GM18505 (cell line): Measurements from ENCODE around the gene SRCIN1.
A peak's percentile ranks its signal among the peaks of the same experiment; 100 is the strongest.

Source experiments
- ATAC-seq: cut with Tn5 transposase; IDR thresholded peaks from one replicate; pipeline ENCODE4 v1.9.1; 2021; ENCODE audit not compliant: unreplicated experiment
- POLR2A ChIP-seq: IDR thresholded peaks from 4 replicates; pipeline ENCODE4 v1.6.1; 2011; ENCODE audit warnings: borderline replicate concordance; ENCODE audit not compliant: insufficient read depth, insufficient read length; ENCODE audit errors: extremely low read depth

SRCIN1 gene

DNA sequence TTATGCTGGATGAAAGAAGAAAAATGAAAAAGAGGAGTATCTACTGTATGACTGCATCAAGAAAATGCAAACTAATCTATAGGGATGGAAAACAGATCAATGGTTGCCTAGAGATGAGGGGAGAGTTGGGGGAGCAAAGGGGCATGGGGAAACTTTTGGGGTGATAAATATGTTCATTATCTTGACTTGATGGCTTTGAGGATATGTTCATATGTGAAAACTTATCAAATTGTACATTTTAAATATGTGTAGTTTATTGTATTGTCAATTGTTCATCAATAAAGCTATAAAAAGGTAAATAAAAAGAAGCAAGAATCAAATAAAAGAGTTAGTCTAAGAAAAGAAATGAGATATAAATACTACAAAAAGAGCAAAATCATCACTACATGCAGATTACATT lies 19.7 kb upstream of the SRCIN1 start:
- TF ChIP-seq POLR2A: no peak
- ATAC-seq: no peak

DNA sequence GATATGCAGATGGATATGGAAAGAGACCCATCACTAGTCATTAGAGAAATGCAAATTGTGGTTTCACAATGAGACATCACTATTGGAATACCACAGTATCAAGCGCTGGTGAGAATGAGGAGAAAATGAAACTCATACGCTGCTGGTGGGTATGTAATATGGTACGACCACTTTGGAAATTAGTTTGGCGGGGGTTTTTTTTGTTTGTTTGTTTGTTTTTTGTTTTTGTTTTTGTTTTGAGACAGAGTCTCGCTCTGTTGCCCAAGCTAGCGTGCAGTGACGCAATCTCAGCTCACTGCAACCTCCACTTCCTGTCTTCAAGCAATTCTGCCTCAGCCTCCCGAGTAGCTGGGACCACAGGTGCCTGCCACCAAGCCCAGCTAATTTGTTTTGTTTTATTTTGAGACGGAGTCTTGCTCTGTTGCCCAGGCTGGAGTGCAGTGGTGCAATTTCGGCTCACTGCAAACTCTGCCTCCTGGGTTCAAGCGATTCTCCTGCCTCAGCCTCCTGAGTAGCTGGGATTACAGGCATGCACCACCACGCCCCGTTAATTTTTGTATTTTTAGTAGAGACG lies 19.1 kb upstream of the SRCIN1 start:
- ATAC-seq: peak; percentile 66

DNA sequence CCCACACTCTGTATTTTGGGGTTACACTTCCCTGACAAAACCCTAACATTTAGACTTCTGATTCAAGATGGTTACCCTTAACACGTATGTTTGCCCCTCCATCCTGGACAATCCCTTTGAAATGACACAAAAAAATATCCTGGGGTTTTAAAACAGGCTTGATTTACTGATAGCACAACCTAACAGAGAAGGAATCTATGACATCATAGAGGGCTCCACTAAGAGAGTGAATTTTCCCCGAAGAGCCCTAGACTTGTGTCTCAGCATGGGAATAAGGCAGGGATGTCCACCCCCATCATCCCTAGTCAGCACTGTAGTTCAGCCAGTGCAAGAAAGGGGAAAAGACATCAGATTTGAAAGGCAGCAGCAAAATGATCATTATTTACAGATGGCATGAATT lies 15.8 kb upstream of the SRCIN1 start:
- no peak for ATAC-seq
- TF ChIP-seq POLR2A: no peak

DNA sequence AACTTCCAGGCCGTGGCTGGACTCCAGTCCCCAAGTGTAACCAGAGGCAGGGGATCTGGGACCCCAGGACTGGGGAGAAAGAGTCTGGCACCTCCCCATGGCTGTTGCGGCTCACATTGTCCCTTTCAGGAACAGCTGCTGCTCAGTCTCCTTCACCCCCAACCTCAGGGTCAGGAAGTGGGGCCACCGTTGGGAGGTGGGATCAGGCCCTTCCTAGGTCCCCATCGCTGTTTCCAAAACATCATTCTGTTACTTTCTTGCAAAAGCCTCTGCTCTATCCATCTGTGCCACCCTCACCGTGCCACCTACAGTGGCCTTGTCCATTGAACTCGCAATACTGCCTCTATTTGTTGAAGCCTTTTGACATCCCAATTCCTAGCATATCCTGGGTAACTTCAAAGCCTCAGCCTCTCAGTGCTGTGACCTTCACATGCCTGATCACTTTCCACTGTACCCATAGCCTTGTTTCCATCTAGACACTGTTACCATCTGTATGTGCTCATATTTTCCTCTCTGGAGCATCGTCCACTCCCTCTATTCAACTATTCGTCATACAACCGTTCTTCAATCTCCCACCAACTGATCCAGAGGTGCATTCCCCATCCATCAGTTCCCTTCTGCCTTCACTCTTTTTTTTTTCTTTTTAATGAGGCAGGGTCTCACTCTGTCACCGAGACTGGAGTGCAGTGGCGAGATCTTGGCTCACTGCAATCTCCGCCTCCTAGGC lies 15.0 kb upstream of the SRCIN1 start:
- ATAC-seq: no peak
- no peak for TF ChIP-seq POLR2A

DNA sequence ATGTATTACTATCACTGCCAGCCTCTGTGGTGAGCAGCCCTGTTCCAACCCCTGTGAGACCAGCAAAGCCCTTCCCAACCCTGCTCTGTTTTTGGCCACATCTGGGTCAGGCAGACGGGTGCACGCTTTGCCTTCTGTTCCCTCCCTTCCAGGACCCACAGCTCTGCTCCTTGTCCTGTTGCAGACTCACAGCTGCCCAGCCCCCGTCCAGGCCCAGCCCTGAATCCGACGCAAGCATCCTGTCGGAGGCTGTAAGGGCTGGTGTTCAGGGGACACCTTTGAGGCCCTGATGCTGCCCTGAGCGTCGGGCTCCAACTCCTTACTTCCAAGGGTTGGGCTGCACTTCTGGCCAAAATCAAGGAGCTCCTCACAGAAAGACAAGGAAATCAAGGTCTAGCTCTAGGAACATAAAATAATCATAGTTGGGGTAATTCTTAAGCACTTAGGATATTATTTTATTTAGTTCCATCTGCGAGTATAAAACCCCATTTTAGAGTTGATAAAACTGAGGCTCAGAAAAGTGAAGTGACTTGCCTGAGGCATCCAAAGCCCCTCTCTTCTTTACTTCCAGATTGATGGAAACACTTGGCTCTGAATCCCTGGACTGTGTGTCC lies 14.3 kb upstream of the SRCIN1 start:
- ATAC-seq: no peak

DNA sequence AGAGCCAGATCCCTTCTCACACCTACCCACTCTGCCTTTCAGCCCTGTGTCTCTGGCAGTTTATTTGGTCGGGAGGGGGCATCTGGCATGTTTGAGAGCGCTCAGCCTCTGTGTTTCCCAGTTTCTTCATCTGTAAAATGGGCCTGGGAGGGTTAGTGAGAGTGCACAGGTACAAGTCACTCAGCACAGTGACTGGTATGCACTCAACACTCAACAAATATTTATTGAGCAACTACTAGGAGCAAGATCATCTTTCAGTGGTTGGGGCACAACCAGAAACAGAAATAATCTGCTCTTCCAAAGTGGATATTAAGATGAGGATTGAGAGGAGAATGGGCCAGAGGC lies 13.7 kb upstream of the SRCIN1 start:
- no peak for TF ChIP-seq POLR2A
- ATAC-seq: no peak

More for the DNA sequence above, 14.3 kb upstream of the SRCIN1 start:
- no peak for TF ChIP-seq POLR2A

DNA sequence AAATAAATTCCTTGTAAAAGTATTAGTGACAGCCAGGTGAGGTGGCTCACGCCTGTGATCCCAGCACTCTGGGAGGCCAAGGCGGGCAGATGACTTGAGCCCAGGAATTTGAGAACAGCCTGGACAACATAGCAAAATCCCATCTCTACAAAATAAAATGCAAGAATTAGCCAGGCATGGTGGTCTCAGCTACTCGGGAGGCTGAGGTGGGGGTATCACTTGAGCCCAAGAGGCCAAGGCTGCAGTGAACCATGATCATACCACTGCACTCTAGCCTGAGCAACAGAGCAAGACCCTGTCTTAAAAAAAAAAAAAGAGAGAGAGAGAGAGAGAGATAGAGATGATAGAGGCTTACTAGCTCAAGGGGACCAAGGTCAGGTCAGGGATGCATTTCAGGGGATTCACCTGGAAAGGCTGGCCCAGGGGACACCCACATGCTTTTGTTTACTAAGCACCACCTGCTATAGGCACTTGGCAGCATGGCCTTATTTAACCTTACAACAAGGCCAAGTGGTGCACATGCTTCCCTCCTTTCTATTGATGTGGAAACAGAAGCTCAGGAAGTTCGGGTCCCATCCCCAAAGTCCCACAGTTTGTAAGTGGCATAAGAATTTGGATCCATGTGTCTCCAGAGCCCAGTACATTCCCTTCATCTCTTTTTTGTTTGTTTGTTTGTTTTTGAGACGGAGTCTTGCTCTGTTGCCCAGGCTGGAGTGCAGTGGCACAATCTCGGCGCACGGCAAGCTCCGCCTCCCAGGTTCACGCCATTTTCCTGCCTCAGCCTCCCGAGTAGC lies 12.4 kb upstream of the SRCIN1 start:
- no peak for ATAC-seq
- TF ChIP-seq POLR2A: no peak

DNA sequence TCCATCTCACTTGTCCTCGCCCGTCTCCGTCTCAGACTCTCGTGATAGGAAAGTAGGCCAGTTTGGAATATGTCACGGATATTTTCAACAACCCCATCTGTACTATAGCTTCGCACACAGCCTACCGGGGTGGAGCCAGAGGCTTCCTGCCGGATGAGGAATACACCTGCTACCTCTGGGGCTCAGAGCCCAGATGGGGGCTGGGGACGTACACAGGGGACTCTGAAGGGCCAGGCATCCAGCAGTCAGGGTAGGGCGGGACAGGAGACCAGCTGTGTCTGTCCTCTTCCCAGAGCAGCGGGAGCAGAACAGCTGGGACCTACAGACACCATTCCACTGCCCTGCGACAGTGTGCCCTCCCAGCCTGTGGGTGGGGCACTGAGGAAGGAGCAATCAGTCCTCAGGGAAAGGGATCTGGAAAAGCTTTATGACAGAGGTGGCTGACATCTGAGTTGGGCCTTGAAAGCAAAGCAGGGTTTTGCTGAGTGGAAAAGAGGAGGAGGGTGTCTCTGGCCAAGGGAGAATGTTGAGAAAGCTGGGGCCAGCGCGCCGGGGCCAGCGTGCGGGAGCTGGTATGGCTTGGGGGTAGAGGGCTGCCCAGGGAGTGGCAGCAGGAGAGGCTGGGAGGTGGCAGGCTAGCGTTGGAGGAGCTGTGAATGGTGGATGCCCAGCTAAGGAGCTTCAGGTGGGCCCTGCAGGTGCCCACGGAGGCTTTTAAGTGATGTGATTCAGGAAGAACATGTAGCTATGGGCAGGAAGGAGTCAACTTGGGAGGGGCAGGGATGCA lies 11.5 kb upstream of the SRCIN1 start:
- no peak for ATAC-seq
- no peak for TF ChIP-seq POLR2A

DNA sequence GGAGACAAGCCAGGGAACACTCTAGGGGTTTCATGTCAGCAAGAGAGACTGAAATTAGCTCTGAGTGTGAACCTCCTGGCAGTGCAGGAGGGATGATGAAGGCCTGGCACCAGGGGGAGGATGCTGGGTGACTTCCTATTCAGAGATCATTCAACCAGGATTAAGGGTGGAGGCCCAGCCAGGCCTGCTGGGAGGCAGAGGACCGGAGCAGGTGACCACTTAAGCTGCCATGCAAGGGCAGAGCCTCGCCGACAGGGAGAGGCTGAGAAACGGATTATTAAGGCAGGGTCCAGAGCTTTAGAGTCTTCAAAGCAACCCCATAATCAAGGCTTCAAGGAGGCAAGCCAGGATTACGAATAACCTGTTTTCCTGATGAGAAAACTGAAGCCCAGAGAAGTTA lies 10.6 kb upstream of the SRCIN1 start:
- no peak for TF ChIP-seq POLR2A
- no peak for ATAC-seq

DNA sequence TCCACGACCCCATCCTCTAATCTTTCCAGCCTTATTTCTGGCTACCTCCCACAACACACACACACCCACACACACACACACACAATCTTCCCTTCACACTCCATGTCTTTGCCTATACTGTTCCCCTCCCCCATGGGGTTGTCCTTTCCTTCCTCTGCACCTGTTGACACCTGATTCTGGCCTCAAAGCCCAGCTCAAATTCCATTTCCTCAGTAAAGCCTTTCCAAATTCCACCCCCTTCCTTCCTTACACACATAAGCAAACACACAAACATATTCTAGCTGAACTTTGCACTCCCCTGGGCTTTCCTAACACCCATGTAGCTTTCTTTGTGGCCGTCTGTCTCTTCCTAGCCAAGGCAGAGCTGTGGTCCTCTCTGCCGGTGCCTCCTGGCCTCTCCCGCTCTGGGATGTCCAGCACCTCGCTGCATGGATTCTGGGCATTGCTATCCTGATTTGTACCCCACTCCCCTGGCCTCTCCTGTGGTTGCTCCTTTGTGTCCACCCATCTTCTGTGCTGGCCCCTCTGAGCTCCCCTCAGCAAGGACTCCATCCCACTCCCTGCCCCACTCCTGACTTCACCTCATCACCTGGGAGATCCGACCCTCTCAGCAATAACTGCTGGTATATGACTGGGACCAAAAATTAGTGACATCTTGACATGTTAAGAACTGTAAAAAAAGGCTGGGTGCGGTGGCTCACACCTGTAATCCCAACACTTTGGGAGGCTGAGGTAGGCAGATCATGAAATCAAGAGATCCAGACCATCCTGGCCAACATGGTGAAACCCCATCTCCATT lies 8.4 kb upstream of the SRCIN1 start:
- no peak for TF ChIP-seq POLR2A
- no peak for ATAC-seq

DNA sequence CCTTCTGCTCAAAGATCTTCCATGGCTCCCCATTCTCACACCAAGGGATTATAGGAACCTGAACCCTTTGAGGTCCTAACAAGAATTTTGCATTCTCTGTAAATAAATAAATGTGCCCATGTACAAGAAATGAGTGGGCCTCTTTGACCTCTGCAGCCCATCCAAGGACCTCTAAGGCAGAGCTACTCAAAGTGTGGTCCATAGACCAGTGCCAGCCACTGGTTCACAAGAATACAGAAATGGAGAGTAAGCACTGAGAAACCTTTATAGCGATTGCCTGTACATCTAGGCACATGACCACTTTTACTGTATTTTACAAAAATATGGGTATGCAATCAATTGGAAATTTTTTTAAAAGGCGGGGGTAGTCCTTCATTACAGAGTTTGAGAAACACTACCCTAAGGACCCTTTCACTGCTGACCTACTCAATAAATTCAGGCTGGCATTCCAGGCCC lies 7.8 kb upstream of the SRCIN1 start:
- TF ChIP-seq POLR2A: no peak
- ATAC-seq: no peak

DNA sequence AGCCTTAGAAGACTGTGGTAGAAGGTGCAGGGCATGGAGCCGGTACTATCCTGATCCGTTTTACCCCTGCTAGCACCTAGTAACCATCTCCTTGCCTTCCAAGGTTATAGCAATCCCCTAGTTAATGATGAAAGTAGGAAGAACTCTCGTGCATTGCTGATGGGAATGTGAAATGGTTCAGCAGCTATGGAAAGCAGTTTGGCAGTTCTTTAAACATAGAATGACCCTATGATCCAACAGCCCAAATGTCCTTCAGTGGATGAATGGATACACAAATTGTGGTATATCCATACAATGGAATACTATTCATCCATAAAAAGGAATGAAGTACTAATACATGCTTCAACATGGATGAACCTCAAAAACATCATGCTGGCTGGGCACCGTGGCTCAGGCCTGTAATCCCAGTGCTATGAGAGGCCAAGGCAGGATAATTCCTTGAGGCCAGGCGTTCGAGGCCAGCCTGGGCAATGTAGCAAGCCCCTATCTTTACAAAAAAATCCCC lies 6.2 kb upstream of the SRCIN1 start:
- ATAC-seq: no peak
- no peak for TF ChIP-seq POLR2A

DNA sequence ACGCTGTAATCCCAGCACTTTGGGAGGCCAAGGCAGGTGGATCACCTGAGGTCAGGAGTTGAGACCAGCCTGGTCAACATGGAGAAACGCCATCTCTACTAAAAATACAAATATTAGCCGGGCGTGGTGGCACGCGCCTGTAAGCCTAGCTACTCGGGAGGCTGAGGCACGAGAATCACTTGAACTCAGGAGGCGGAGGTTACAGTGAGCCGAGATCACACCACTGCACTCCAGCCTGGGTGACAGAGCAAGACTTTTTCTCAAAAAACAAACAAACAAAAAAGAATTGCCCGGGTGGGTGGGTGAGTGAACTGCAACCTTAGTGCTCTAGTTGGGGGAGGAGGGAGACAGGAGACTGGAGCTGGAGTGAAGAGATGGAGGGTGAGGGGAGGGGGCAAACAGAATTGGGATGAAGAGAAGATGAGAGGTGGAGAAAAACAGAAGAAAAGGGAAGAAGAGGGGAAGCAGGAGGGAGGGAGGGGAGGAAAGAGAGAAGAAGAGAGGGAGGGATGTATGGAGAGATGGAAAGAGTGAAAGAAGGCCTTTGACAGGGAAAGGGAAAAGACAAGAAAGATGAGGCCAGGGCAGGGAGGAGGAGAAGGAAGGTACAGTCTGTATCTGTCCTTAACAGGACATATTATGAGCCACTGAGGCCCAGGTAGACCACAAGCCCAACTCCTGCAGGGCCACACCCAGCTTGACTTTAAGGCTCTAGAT lies 5.5 kb upstream of the SRCIN1 start:
- TF ChIP-seq POLR2A: no peak
- no peak for ATAC-seq
